HCT116 (cell line): Measurements from ENCODE around the gene TRHDE. TPM values are rescaled to one million over a fixed set of nuclear protein-coding genes. Genes with fewer than 3 reads are reported as not detected.

Experiments used
- ATAC-seq: fragments of 200-7000 bp; cut with Tn5 transposase; 2 replicates; pipeline ENCODE4 v1.9.1; 2020; ENCODE audit warnings: mild to moderate bottlenecking, moderate library complexity
- BruUV-seq: library from RNA; stranded (reverse); fragments of 400-500 nt; replicated peaks from 2 replicates; lab custom pipeline; 2021; lab: Mats Ljungman, UMichigan
- CTCF ChIA-PET: fragments of 300-600 bp; sonication (Branson Sonifier 250); formaldehyde crosslinking; loops from one replicate; lab custom pipeline; 2021; ENCODE audit warnings: antibody characterized with exemption; lab: Charles Lee
- POLR2A ChIA-PET: fragments of 300-600, 350-600 bp; sonication (Branson Sonifier 250); formaldehyde crosslinking; loops from one replicate; lab custom pipeline; 2021; ENCODE audit warnings: antibody characterized with exemption; lab: Charles Lee
- RAD21 ChIA-PET, 2 experiments: fragments of 300-600 bp; sonication (Branson Sonifier 250); formaldehyde crosslinking; loops; one replicate each; lab custom pipeline; 2023; ENCODE audit warnings: low total read pairs in 2 of 2; ENCODE audit not compliant: uncharacterized antibody in 2 of 2, unreplicated experiment in 2 of 2, low non-redundant PET in 1 of 2; lab: Charles Lee
- DNase-seq: peaks from one replicate; pipeline ENCODE4 v3.0.0-alpha.2; 2010; ENCODE audit warnings: low read depth, low spot score
- H2AFZ ChIP-seq: fragments of 200-600 bp; shearing (Covaris generic), sonication (generic); 2 replicates; pipeline ENCODE4 v1.6.1; 2017; ENCODE audit warnings: low read depth, mixed run types, mixed read lengths, antibody characterized with exemption, low read length; ENCODE audit not compliant: poor library complexity, severe bottlenecking
- H3K27ac ChIP-seq: 2 replicates; pipeline ENCODE4 v1.5.1; 2012; ENCODE audit warnings: low read depth, low read length
- H3K27me3 ChIP-seq: fragments of 200-600 bp; sonication (generic); 2 replicates; pipeline ENCODE4 v1.6.1; 2016; ENCODE audit warnings: mixed run types, low read length, mixed read lengths; ENCODE audit not compliant: insufficient read depth
- H3K36me3 ChIP-seq, 2 experiments: fragments of 200-500 bp in 1 of 2; fragments of 200-600 bp in 1 of 2; sonication (Bioruptor generic) in 1 of 2; sonication (generic) in 1 of 2; 2 replicates each; pipeline versions ENCODE4 v1.5.1 to v1.6.1; 2014 to 2016; ENCODE audit warnings: low read length in 2 of 2, inconsistent platforms in 1 of 2, mixed read lengths in 1 of 2, mixed run types in 1 of 2; ENCODE audit not compliant: insufficient read depth in 2 of 2, control insufficient read depth in 1 of 2
- H3K4me1 ChIP-seq, 2 experiments: fragments of 200-600 bp in 1 of 2; sonication (generic) in 1 of 2; 2 replicates each; pipeline versions ENCODE4 v1.5.1 to v1.6.1; 2012 to 2017; ENCODE audit warnings: low read length in 2 of 2, inconsistent platforms in 1 of 2, mild to moderate bottlenecking in 1 of 2, mixed read lengths in 1 of 2, mixed run types in 1 of 2, moderate library complexity in 1 of 2; ENCODE audit not compliant: insufficient read depth in 2 of 2, control insufficient read depth in 1 of 2
- H3K4me2 ChIP-seq: fragments of 200-600 bp; sonication (generic); 2 replicates; pipeline ENCODE4 v1.6.1; 2017; ENCODE audit warnings: mixed run types, low read length, mixed read lengths
- H3K4me3 ChIP-seq, 2 experiments: fragments of 200-600 bp in 1 of 2; sonication (generic) in 1 of 2; replicated peaks in 1 of 2; 2 replicates each; pipeline ENCODE4 v1.5.1; 2011 to 2016; ENCODE audit warnings: low read length in 2 of 2, control low read depth in 1 of 2, low read depth in 1 of 2, mild to moderate bottlenecking in 1 of 2, mixed read lengths in 1 of 2, mixed run types in 1 of 2
- H3K79me2 ChIP-seq: fragments of 200-600 bp; sonication (generic); 2 replicates; pipeline ENCODE4 v1.6.1; 2017; ENCODE audit warnings: mild to moderate bottlenecking, mixed run types, low read length, moderate library complexity, mixed read lengths; ENCODE audit not compliant: insufficient read depth
- H3K9ac ChIP-seq: fragments of 200-600 bp; sonication (generic); 2 replicates; pipeline ENCODE4 v1.6.1; 2016; ENCODE audit warnings: low read length, mixed read lengths
- H3K9me2 ChIP-seq: fragments of 200-600 bp; sonication (generic), shearing (Covaris generic); 2 replicates; pipeline ENCODE4 v1.6.1; 2017; ENCODE audit warnings: mixed run types, mild to moderate bottlenecking, moderate library complexity; ENCODE audit not compliant: insufficient read depth
- H3K9me3 ChIP-seq, 2 experiments: fragments of 200-500 bp in 1 of 2; fragments of 200-600 bp in 1 of 2; sonication (Bioruptor generic) in 1 of 2; sonication (generic) in 1 of 2; 2 replicates each; pipeline ENCODE4 v1.6.1; 2014 to 2017; ENCODE audit warnings: low read length in 2 of 2, mixed read lengths in 2 of 2, inconsistent platforms in 1 of 2, low read depth in 1 of 2, mild to moderate bottlenecking in 1 of 2, mixed run types in 1 of 2, moderate library complexity in 1 of 2; ENCODE audit not compliant: control insufficient read depth in 1 of 2, insufficient read depth in 1 of 2
- H4K20me1 ChIP-seq: fragments of 200-600 bp; sonication (generic), shearing (Covaris generic); 2 replicates; pipeline ENCODE4 v1.6.1; 2017; ENCODE audit warnings: mixed run types, mild to moderate bottlenecking, moderate library complexity; ENCODE audit not compliant: insufficient read depth
- EZH2phosphoT487 ChIP-seq: fragments of 200-600 bp; IDR thresholded peaks from 2 replicates; pipeline ENCODE4 v1.6.1; 2018; ENCODE audit warnings: antibody characterized with exemption, borderline replicate concordance
- FOSL1 ChIP-seq: IDR thresholded peaks from 2 replicates; pipeline ENCODE4 v1.6.1; 2012; ENCODE audit warnings: low read depth
- JUND ChIP-seq: IDR thresholded peaks from 2 replicates; pipeline ENCODE4 v1.6.1; 2012
- POLR2A ChIP-seq: IDR thresholded peaks from 2 replicates; pipeline ENCODE4 v1.7.0; 2011; ENCODE audit warnings: borderline replicate concordance; ENCODE audit not compliant: insufficient read depth, insufficient read length; ENCODE audit errors: extremely low read depth
- POLR2AphosphoS5 ChIP-seq: IDR thresholded peaks from 2 replicates; pipeline ENCODE4 v1.6.1; 2011; ENCODE audit warnings: mild to moderate bottlenecking, low read depth, low read length, moderate library complexity
- SP1 ChIP-seq: IDR thresholded peaks from 2 replicates; pipeline ENCODE4 v1.6.1; 2012; ENCODE audit warnings: low read depth
- SRF ChIP-seq: IDR thresholded peaks from 2 replicates; pipeline ENCODE4 v1.6.1; 2012; ENCODE audit warnings: low read depth
- TCF7L2 ChIP-seq: IDR thresholded peaks from 2 replicates; pipeline ENCODE4 v1.7.0; 2011; ENCODE audit warnings: borderline replicate concordance, inconsistent platforms; ENCODE audit not compliant: insufficient read depth, insufficient read length; ENCODE audit errors: extremely low read depth
- YY1 ChIP-seq: IDR thresholded peaks from 2 replicates; pipeline ENCODE4 v1.6.1; 2011; ENCODE audit warnings: low read length, low read depth, moderate library complexity, mild to moderate bottlenecking; ENCODE audit not compliant: insufficient replicate concordance; ENCODE audit errors: extremely low read depth
- intact Hi-C: fragments of 100-400 bp; cut with micrococcal nuclease; formaldehyde crosslinking; loops from 2 replicates; pipeline ENCODE4 v1.10.0; 2022
- total RNA-seq: library from RNA; stranded (reverse); gene quantifications from one replicate; pipeline ENCODE4 v1.2.1, GENCODE V29; 2021; ENCODE audit not compliant: unreplicated experiment
- TF ChIP-seq, protein P1 (sequence below): IDR thresholded peaks from 2 replicates; pipeline ENCODE4 v1.6.1; 2012
- TF ChIP-seq, protein P2 (sequence below): IDR thresholded peaks from 2 replicates; pipeline ENCODE4 v1.6.1; 2012; ENCODE audit warnings: low read depth

The TRHDE gene
- total RNA-seq, 1 experiment from 2014 or later: 2.9 TPM

DNA sequence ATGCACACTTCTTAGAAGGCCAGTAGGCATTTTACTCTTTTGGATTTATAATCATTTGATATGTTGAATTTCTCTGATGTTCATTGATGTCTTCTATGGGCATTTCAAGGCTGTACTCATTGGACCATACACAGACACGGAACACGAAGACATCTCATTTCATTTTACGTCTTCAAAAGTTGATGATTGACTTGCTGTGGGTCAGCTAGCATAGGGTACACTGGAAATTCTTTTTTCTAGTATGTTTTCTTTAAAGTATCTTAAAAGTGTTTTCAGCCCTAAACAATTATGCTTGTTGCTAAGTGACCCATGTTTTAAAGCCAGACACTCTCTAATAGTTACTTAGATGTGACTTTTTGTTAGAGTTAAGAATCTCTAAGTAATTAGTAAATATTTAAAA, 16.3 kb downstream of the TRHDE start:
- Histone ChIP-seq H3K36me3 (no peaks in the 10 kb centered on the region), H3K4me2 (no peak overlapping the region), H3K9me2 (no peaks in the 10 kb centered on the region), H3K9me3 (no peaks in the 10 kb centered on the region), H3K27me3 (no peaks in the 10 kb centered on the region), H4K20me1 (no peaks in the 10 kb centered on the region), H3K4me1 (no peaks in the 10 kb centered on the region), H2AFZ (no peak overlapping the region), H3K9ac (no peak overlapping the region), H3K27ac (no peak overlapping the region), H3K4me3 (no peak overlapping the region), H3K79me2 (no peaks in the 10 kb centered on the region)
- no peak for DNase-seq
- intact Hi-C loops: no loop called here
- POLR2A ChIA-PET: interaction anchor here (0.9 kb wide), 1 partner anchor 8 kb away, joined by 3 read pairs; no protein-coding TSS in a partner anchor
- CTCF ChIA-PET: no interaction called here
- RAD21 ChIA-PET: no interaction called here
- no TSS peak for BruUV-seq
- no peak for TF ChIP-seq SRF
- ATAC-seq: no peak

DNA sequence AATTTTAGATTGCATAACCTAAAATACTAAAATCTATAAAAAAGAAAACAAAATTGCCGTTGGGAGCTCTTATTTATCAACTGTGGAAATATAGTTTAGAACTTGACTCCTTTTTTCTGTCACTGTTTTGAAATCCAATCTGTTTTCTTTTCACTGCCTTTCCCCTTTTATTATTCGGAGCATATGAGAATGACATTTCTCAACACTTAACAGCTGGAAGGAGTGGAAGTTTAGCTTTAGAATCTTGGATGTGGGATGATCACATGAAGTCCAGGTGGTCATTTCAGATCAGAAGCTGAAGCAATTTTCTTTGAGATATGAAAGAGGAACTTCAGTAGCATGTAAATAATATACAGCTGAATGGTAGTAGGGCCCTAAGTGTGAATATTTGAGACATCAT, 16.7 kb downstream of the TRHDE start:
- Histone ChIP-seq H2AFZ (no peak overlapping the region), H3K9me3 (no peaks in the 10 kb centered on the region), H3K36me3 (no peaks in the 10 kb centered on the region), H3K9me2 (no peaks in the 10 kb centered on the region), H3K27ac (no peak overlapping the region), H3K4me2 (no peak overlapping the region), H3K79me2 (no peaks in the 10 kb centered on the region), H3K4me3 (no peak overlapping the region), H3K27me3 (no peaks in the 10 kb centered on the region), H3K4me1 (no peaks in the 10 kb centered on the region), H3K9ac (no peak overlapping the region)
- intact Hi-C loops: no loop called here
- BruUV-seq: no TSS peak
- no peak for DNase-seq
- ChIA-PET POLR2A (no interaction called here), CTCF (no interaction called here)
- no peak for TF ChIP-seq EZH2phosphoT487
- no peak for TF ChIP-seq POLR2AphosphoS5
- TF ChIP-seq, all 23 proteins: peak for 0
- RAD21 ChIA-PET: no interaction called here
- no peaks in the 10 kb centered on the region for H4K20me1 ChIP-seq
- no peak for ATAC-seq

DNA sequence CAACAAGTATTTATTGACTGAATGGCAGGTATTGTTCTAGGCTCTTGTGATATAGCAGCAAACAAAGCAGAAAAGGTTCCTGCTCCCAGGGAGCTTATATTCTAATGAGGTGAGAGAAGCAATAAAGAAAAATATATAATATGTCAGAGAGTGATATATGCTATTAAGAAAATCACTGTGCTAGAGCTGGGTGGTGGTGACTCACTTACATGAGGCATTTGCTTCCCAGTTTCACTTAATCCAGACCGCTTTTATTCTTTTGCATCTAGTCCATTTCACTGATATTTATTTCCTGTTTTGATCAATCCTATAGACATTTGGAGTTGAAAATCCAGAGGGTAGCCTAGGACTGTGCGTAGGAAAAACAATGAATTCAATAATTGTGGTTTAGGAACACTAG, 17.5 kb downstream of the TRHDE start:
- Histone ChIP-seq H3K27me3 (no peaks in the 10 kb centered on the region), H3K4me1 (peaks cover 0 to 4% of the 10 kb centered on the region in 2 experiments; a peak in 1 of 4 replicates), H3K9ac (no peak overlapping the region), H3K9me2 (no peaks in the 10 kb centered on the region), H3K4me2 (no peak overlapping the region), H3K4me3 (no peak overlapping the region), H4K20me1 (no peaks in the 10 kb centered on the region), H3K36me3 (no peaks in the 10 kb centered on the region), H3K9me3 (no peaks in the 10 kb centered on the region), H3K79me2 (no peaks in the 10 kb centered on the region), H2AFZ (no peak overlapping the region), H3K27ac (no peak overlapping the region)
- POLR2A ChIA-PET: no interaction called here
- intact Hi-C loops: no loop called here
- CTCF ChIA-PET: no interaction called here
- no peak for ATAC-seq
- BruUV-seq: no TSS peak
- RAD21 ChIA-PET: no interaction called here
- DNase-seq: no peak
- TF ChIP-seq POLR2A (no peak), SP1 (no peak), JUND (no peak), FOSL1 (no peak), YY1 (no peak), SRF (no peak), TCF7L2 (no peak)
- TF ChIP-seq, protein P1, sequence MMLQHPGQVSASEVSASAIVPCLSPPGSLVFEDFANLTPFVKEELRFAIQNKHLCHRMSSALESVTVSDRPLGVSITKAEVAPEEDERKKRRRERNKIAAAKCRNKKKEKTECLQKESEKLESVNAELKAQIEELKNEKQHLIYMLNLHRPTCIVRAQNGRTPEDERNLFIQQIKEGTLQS: no peak
- TF ChIP-seq, protein P2, sequence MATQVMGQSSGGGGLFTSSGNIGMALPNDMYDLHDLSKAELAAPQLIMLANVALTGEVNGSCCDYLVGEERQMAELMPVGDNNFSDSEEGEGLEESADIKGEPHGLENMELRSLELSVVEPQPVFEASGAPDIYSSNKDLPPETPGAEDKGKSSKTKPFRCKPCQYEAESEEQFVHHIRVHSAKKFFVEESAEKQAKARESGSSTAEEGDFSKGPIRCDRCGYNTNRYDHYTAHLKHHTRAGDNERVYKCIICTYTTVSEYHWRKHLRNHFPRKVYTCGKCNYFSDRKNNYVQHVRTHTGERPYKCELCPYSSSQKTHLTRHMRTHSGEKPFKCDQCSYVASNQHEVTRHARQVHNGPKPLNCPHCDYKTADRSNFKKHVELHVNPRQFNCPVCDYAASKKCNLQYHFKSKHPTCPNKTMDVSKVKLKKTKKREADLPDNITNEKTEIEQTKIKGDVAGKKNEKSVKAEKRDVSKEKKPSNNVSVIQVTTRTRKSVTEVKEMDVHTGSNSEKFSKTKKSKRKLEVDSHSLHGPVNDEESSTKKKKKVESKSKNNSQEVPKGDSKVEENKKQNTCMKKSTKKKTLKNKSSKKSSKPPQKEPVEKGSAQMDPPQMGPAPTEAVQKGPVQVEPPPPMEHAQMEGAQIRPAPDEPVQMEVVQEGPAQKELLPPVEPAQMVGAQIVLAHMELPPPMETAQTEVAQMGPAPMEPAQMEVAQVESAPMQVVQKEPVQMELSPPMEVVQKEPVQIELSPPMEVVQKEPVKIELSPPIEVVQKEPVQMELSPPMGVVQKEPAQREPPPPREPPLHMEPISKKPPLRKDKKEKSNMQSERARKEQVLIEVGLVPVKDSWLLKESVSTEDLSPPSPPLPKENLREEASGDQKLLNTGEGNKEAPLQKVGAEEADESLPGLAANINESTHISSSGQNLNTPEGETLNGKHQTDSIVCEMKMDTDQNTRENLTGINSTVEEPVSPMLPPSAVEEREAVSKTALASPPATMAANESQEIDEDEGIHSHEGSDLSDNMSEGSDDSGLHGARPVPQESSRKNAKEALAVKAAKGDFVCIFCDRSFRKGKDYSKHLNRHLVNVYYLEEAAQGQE: no peak
